ENCODE results near the gene SLF2.
A peak's percentile ranks its signal among the peaks of the same experiment; 100 is the strongest.

The SLF2 gene

DNA sequence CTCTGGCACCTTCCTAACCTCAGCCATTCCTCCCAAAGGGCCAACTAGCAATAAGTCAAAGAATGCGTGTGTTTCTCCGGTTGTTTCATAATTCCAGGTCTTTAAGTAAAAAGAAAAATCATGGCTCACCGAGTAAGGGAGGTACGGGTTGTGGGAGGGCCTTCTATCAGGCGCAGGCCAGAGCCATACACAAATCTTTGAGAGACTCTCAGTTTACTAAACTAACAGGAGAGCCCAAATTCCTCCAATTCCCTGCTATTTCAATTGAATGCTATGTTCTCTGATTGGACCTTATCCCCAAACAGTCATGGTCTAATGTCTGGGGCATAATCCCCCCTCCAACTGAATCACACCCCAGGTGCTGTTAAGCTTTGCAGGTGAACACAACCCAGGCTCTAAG is 26.2 kb upstream of the SLF2 start:
- Histone ChIP-seq H3K4me1 (ENCODE audit: low read depth, poor library complexity, severe bottlenecking) (no peaks in the 10 kb centered on the region), H3K4me3 (IDR thresholded peaks at IDR 0.05; ENCODE audit: insufficient read depth, low read depth, low read length) (no peak overlapping the region), H3K27ac (no peak overlapping the region), H3K27me3 (ENCODE audit: insufficient read depth, low read depth) (no peaks in the 10 kb centered on the region; the same call in 1 of the 2 replicates), H4K20me1 (ENCODE audit: insufficient read depth) (no peaks in the 10 kb centered on the region), H3K9ac (no peak overlapping the region), H2AFZ (ENCODE audit: low read depth) (no peak overlapping the region), H3K79me2 (ENCODE audit: insufficient read depth, low read depth) (no peaks in the 10 kb centered on the region), H3K36me3 (ENCODE audit: insufficient read depth) (no peaks in the 10 kb centered on the region), H3K4me2 (no peak overlapping the region)
- TF ChIP-seq, protein P1, sequence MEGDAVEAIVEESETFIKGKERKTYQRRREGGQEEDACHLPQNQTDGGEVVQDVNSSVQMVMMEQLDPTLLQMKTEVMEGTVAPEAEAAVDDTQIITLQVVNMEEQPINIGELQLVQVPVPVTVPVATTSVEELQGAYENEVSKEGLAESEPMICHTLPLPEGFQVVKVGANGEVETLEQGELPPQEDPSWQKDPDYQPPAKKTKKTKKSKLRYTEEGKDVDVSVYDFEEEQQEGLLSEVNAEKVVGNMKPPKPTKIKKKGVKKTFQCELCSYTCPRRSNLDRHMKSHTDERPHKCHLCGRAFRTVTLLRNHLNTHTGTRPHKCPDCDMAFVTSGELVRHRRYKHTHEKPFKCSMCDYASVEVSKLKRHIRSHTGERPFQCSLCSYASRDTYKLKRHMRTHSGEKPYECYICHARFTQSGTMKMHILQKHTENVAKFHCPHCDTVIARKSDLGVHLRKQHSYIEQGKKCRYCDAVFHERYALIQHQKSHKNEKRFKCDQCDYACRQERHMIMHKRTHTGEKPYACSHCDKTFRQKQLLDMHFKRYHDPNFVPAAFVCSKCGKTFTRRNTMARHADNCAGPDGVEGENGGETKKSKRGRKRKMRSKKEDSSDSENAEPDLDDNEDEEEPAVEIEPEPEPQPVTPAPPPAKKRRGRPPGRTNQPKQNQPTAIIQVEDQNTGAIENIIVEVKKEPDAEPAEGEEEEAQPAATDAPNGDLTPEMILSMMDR (conservative IDR thresholded peaks at IDR 0.05; ENCODE audit: low read depth, low read length) = no peak

DNA sequence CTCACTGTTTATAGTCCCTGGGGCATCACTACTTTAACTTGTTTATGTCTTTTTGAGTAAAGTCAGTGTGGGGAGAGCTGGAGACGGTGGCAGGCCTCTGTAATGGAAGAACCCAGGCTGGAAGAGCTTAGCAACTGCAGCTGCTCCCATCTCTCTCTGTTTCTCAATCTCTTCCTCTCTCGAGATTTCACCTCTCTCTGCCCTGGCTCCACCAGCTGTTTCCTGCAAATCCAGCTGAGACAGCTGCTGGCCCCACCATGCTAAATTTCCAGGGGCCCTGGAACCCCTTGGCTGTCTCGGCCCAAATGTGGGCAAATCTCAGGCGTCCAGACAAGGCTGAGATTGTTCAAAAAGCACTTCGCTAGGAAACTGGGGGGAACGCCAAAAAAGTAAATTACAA is 25.8 kb upstream of the SLF2 start:
- H4K20me1 ChIP-seq (ENCODE audit: insufficient read depth) = no peaks in the 10 kb centered on the region
- no peak overlapping the region for H2AFZ ChIP-seq (ENCODE audit: low read depth)
- H3K9ac ChIP-seq = no peak overlapping the region
- H3K4me3 ChIP-seq (IDR thresholded peaks at IDR 0.05; ENCODE audit: insufficient read depth, low read depth, low read length) = no peak overlapping the region
- TF ChIP-seq, protein P1 (conservative IDR thresholded peaks at IDR 0.05; ENCODE audit: low read depth, low read length) = no peak
- H3K4me2 ChIP-seq = no peak overlapping the region
- H3K27me3 ChIP-seq (ENCODE audit: insufficient read depth, low read depth) = no peaks in the 10 kb centered on the region; the same call in 1 of the 2 replicates
- H3K79me2 ChIP-seq (ENCODE audit: insufficient read depth, low read depth) = no peaks in the 10 kb centered on the region
- H3K4me1 ChIP-seq (ENCODE audit: low read depth, poor library complexity, severe bottlenecking) = no peaks in the 10 kb centered on the region
- H3K27ac ChIP-seq = no peak overlapping the region
- H3K36me3 ChIP-seq (ENCODE audit: insufficient read depth) = no peaks in the 10 kb centered on the region

DNA sequence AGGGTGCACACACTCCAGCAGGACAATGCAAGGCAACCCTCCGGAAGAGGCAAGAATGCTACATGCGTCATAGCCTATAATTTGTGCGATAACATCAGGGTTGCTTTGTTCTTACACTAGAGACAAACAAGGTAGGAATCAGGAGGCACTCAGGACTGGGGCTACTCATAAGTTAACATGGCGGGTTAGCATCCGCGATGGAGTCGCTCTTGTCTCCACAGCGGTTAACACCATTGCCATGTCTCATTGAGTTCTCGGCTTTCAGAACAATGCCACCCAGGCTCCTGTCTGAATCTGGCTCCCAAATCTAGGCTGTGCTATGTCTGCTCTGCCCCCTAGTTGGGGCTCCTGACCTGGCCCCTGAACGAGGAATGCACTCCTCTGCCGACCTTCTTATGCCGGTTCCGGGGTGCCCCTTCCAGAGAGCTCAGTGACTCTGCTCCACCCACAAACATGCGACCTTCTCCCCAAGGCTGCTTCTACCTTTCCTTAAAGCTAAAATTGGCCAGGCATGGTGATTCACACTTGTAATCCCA is 24.9 kb upstream of the SLF2 start:
- H4K20me1 ChIP-seq (ENCODE audit: insufficient read depth) = no peaks in the 10 kb centered on the region
- no peak overlapping the region for H3K4me3 ChIP-seq (IDR thresholded peaks at IDR 0.05; ENCODE audit: insufficient read depth, low read depth, low read length)
- H3K9ac ChIP-seq = no peak overlapping the region
- H3K27me3 ChIP-seq (ENCODE audit: insufficient read depth, low read depth) = no peaks in the 10 kb centered on the region; the same call in 1 of the 2 replicates
- no peaks in the 10 kb centered on the region for H3K79me2 ChIP-seq (ENCODE audit: insufficient read depth, low read depth)
- H2AFZ ChIP-seq (ENCODE audit: low read depth) = no peak overlapping the region
- H3K36me3 ChIP-seq (ENCODE audit: insufficient read depth) = no peaks in the 10 kb centered on the region
- TF ChIP-seq, protein P1 (conservative IDR thresholded peaks at IDR 0.05; ENCODE audit: low read depth, low read length) = no peak
- H3K27ac ChIP-seq = no peak overlapping the region
- H3K4me1 ChIP-seq (ENCODE audit: low read depth, poor library complexity, severe bottlenecking) = no peaks in the 10 kb centered on the region
- H3K4me2 ChIP-seq = no peak overlapping the region

DNA sequence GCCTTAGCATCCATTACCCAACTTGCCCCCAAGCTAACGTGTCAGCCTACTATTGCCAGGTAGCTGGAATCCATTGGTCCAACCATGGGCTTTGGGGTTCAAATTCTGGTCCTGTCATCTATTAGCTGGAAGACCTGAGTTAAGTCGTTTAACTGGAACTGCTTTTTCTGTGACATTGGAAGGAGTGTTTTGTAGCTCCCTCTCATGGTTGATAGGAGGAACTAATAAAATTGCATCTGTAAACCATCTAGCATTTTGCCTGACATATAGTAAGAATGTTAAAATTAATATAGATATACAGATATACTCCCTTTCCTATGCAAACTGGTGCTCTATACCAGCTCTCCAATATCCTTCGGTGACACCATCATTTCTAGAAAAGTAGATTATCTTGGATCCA is 23.8 kb upstream of the SLF2 start:
- Histone ChIP-seq H4K20me1 (ENCODE audit: insufficient read depth) (no peaks in the 10 kb centered on the region), H3K4me2 (no peak overlapping the region), H2AFZ (ENCODE audit: low read depth) (no peak overlapping the region), H3K27ac (no peak overlapping the region), H3K4me3 (IDR thresholded peaks at IDR 0.05; ENCODE audit: insufficient read depth, low read depth, low read length) (no peak overlapping the region), H3K9ac (no peak overlapping the region), H3K36me3 (ENCODE audit: insufficient read depth) (no peaks in the 10 kb centered on the region), H3K27me3 (ENCODE audit: insufficient read depth, low read depth) (no peaks in the 10 kb centered on the region; the same call in 1 of the 2 replicates), H3K79me2 (ENCODE audit: insufficient read depth, low read depth) (no peaks in the 10 kb centered on the region), H3K4me1 (ENCODE audit: low read depth, poor library complexity, severe bottlenecking) (no peaks in the 10 kb centered on the region)
- TF ChIP-seq, protein P1 (conservative IDR thresholded peaks at IDR 0.05; ENCODE audit: low read depth, low read length) = peak; percentile 32; the same call in 1 of the 2 replicates
